ENCODE results near the gene RNF38.

Gene RNF38

DNA sequence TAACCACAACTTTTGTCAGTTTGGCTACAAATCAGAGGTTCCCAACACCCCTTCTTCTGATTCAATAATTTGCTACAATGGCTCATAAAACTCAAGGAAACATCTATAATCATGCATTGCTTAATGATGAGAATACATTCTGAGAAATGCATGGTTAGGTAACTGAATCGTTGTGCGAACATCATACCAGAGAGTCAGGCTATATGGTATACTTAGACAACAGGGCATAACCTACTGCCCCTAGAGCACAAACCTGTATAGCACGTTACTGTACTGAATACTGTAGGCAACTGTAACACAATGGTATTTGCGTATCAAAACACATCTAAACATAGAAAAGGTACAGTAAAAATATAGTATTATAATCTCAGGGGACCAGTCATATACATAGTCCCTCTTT, 31.0 kb upstream of the RNF38 start:
- no peak overlapping the region for H3K4me3 ChIP-seq (ENCODE audit: low read depth, low read length)
- POLR2A ChIA-PET, result no interaction called here
- no peak for DNase-seq (ENCODE audit: low read depth, low spot score)
- TF ChIP-seq, protein P1, sequence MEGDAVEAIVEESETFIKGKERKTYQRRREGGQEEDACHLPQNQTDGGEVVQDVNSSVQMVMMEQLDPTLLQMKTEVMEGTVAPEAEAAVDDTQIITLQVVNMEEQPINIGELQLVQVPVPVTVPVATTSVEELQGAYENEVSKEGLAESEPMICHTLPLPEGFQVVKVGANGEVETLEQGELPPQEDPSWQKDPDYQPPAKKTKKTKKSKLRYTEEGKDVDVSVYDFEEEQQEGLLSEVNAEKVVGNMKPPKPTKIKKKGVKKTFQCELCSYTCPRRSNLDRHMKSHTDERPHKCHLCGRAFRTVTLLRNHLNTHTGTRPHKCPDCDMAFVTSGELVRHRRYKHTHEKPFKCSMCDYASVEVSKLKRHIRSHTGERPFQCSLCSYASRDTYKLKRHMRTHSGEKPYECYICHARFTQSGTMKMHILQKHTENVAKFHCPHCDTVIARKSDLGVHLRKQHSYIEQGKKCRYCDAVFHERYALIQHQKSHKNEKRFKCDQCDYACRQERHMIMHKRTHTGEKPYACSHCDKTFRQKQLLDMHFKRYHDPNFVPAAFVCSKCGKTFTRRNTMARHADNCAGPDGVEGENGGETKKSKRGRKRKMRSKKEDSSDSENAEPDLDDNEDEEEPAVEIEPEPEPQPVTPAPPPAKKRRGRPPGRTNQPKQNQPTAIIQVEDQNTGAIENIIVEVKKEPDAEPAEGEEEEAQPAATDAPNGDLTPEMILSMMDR (IDR thresholded peaks at IDR 0.05; ENCODE audit: insufficient read depth, low read length, missing control alignments), result no peak
- CTCF ChIA-PET, result interaction anchor here (1.1 to 1.5 kb wide), 3 partner anchors 8 to 24 kb away, joined by 4 to 12 read pairs (median 9); no protein-coding TSS in a partner anchor

DNA sequence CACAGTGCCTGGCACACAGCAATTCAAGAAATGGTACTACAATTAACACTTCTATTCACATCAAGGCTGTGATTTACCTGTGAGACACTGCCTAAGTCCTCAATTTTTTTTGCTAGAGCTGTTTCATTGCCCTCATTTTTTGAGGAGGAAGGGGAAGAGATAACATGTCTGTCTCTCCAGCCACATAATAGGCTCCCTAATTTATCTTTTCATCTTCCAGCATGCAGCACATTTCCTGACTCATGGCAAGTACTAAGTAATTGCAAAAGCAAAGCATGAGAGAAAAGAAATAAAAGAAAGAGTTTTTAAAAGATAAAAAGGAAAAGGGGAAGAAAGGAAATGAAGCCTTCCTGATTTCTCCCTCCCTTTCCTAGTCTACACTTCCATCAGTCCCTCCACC, 26.9 kb upstream of the RNF38 start:
- TF ChIP-seq, protein P1 (IDR thresholded peaks at IDR 0.05; ENCODE audit: insufficient read depth, low read length, missing control alignments), result no peak
- DNase-seq (ENCODE audit: low read depth, low spot score), result no peak
- H3K4me3 ChIP-seq (ENCODE audit: low read depth, low read length), result no peak overlapping the region
- ChIA-PET CTCF (interaction anchor here (1.1 to 2.4 kb wide), 7 partner anchors 10 to 129 kb away, joined by 3 to 11 read pairs (median 6); no protein-coding TSS in a partner anchor), POLR2A (no interaction called here)

DNA sequence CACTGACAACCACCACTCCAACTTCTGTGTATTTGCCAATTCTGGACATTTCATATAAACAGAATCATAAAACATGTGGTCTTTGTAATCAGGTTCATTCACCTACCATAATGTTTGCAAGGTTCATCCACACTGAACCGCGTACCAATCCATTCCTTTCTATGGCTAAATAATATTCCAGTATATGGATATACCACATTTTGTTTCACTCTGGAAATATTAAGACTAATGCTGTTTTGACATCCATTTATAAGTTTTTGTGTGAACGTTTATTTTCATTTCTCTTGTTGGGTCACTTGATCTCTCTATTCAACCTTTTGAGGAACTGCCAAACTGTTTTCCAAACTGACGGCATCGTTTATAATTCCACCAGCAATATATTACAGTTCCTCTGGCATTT, 26.3 kb upstream of the RNF38 start:
- TF ChIP-seq, protein P1 (IDR thresholded peaks at IDR 0.05; ENCODE audit: insufficient read depth, low read length, missing control alignments), result no peak
- CTCF ChIA-PET, result interaction anchor here (1.2 to 2.4 kb wide), 5 partner anchors 17 to 130 kb away, joined by 3 to 11 read pairs (median 7); no protein-coding TSS in a partner anchor

DNA sequence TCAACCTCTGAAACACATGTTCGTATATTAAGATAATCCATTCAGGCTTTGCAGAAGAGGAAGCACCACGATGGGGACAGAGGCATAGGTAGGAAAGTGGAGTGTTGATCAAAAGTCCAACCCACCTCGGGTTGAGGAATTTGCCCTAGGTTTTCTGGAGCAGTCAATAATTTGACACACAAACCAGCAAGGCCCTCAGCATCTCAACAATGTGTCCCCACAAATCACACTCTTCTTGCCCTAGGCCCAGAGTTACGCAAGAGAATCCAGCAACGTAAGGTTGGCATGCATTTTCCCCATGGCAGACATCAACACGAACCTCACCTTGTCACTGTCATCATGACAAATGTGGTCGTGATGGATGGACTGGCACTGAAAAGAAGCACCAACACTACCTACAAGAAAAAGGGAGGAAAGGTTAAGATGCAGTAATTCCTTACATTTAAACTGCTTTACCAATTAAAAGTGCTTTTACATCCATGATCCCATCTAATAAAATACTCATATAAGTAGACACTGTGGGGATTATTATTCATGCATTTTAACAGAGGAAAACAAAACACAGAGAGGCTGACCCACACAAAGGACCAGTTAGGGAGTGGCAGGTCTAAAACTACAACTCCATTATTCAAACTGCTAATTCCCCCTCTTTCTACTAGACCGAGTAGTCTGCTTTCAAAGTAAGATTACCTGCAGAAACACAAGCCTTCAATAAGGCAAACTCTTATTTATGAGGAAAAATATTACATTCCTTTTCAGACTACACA, 24.4 kb upstream of the RNF38 start:
- TF ChIP-seq, protein P1 (IDR thresholded peaks at IDR 0.05; ENCODE audit: insufficient read depth, low read length, missing control alignments), result no peak
- DNase-seq (ENCODE audit: low read depth, low spot score), result no peak
- ChIA-PET CTCF (interaction anchor here (1.0 to 1.3 kb wide), 3 partner anchors 17 to 92 kb away, joined by 3 to 8 read pairs (median 4); no protein-coding TSS in a partner anchor), POLR2A (no interaction called here)
- H3K4me3 ChIP-seq (ENCODE audit: low read depth, low read length), result no peak overlapping the region

More for the DNA sequence above, 26.3 kb upstream of the RNF38 start:
- no peak for DNase-seq (ENCODE audit: low read depth, low spot score)
- POLR2A ChIA-PET, result no interaction called here
- H3K4me3 ChIP-seq (ENCODE audit: low read depth, low read length), result no peak overlapping the region

DNA sequence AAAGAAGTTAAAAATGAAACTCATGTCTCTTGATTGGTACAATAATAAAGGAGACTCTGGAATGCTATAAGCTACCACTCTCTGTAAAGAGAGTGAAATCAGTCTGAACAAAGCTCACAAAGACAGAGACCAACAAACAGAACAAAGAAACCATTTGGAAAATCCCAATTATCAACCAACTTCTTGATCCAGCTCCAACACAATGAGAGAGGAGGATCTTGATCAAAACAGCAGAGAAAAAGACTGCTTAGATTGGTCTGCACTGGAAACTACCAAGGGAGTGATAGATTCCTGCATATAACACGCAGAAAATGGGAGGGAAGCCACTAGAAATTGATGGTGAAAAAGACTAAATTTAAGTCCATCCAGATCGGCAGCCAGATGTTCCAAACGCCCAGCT, 23.1 kb upstream of the RNF38 start:
- ChIA-PET CTCF (interaction anchor here (0.9 to 8.7 kb wide), 3 partner anchors 9 to 15 kb away, joined by 4 to 128 read pairs (median 6); no protein-coding TSS in a partner anchor), POLR2A (no interaction called here)
- no peak overlapping the region for H3K4me3 ChIP-seq (ENCODE audit: low read depth, low read length)
- TF ChIP-seq, protein P1 (IDR thresholded peaks at IDR 0.05; ENCODE audit: insufficient read depth, low read length, missing control alignments), result no peak
- no peak for DNase-seq (ENCODE audit: low read depth, low spot score)

DNA sequence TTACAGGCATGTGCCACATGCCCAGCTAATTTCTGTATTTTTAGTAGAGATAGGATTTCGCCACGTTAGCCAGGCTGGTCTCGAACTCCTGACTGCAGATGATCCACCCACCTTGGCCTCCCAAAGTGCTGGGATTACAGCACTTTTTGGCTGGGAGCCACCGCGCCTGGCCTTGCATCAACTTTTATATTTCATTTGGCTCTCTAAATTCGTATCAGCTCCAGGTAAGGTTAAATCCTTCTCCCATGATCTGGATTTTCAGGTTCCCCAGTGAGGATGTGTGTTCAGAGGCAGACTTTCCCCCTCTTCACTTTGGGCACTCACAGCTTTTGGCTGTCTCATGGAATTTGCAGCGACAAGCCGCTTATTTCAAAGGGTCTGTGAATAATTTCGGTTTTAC, 16.8 kb upstream of the RNF38 start:
- POLR2A ChIA-PET, result no interaction called here
- TF ChIP-seq, protein P1 (IDR thresholded peaks at IDR 0.05; ENCODE audit: insufficient read depth, low read length, missing control alignments), result no peak
- no peak for DNase-seq (ENCODE audit: low read depth, low spot score)

More for the DNA sequence above, 16.8 kb upstream of the RNF38 start:
- CTCF ChIA-PET, result interaction anchor here (1.1 to 8.7 kb wide), 6 partner anchors 9 to 138 kb away, joined by 3 to 128 read pairs (median 4); no protein-coding TSS in a partner anchor
- H3K4me3 ChIP-seq (ENCODE audit: low read depth, low read length), result no peak overlapping the region

Data from AG04449 (cell line).